ACC112 (cell line): ENCODE data around the gene OR8U1.

Source experiments
- H2AFZ ChIP-seq: fragments of 200-600 bp; sonication (generic); one replicate; pipeline ENCODE4 v1.6.0; 2017; ENCODE audit warnings: antibody characterized with exemption, low read length; ENCODE audit not compliant: unreplicated experiment
- H3K27ac ChIP-seq: fragments of 200-600 bp; sonication (generic); 2 replicates; pipeline ENCODE4 v1.5.1; 2014; ENCODE audit warnings: low read depth, mild to moderate bottlenecking, antibody characterized with exemption, low read length, moderate library complexity
- H3K27me3 ChIP-seq: fragments of 200-600 bp; sonication (generic); 2 replicates; pipeline ENCODE4 v1.6.1; 2014; ENCODE audit warnings: mild to moderate bottlenecking, antibody characterized with exemption, low read length, moderate library complexity, mixed read lengths; ENCODE audit not compliant: insufficient read depth
- H3K36me3 ChIP-seq: fragments of 200-600 bp; sonication (generic); 2 replicates; pipeline ENCODE4 v1.6.1; 2016; ENCODE audit warnings: mild to moderate bottlenecking, antibody characterized with exemption, low read length, moderate library complexity, mixed read lengths; ENCODE audit not compliant: insufficient read depth
- H3K4me1 ChIP-seq: fragments of 200-600 bp; sonication (generic); one replicate; pipeline ENCODE4 v1.6.1; 2016; ENCODE audit warnings: low read length, mixed read lengths; ENCODE audit not compliant: insufficient read depth, unreplicated experiment, control insufficient read depth
- H3K4me3 ChIP-seq: fragments of 200-600 bp; sonication (generic); 2 replicates; pipeline ENCODE4 v1.5.1; 2014; ENCODE audit warnings: mild to moderate bottlenecking, low read depth, low read length
- H3K79me2 ChIP-seq: fragments of 200-600 bp; sonication (generic); one replicate; pipeline ENCODE4 v1.6.0; 2016; ENCODE audit warnings: low read length; ENCODE audit not compliant: control insufficient read depth, unreplicated experiment, insufficient read depth

The OR8U1 gene

DNA sequence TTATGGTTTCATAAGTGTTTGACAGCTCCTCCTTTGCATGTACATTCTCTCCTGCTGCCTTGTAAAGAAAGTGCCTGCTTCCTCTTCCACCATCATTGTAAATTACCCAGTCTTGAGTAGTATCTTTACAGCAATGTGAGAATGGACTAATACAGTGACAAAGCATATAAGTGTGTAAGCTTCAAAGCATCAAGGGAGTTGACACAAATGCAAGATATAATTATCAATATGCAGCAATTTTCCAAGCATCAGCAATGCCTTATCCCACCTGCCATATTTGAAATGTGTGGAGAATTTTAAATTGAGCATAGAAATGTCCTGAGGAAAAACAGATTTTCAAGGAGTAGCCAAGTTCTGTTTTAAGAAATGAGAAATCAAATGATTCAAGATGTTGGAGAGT, 35.4 kb downstream of the OR8U1 start:
- Histone ChIP-seq H3K36me3 (no peaks in the 10 kb centered on the region), H3K4me1 (no peaks in the 10 kb centered on the region), H3K4me3 (no peak overlapping the region), H3K79me2 (no peaks in the 10 kb centered on the region), H3K27ac (no peak overlapping the region), H3K27me3 (no peaks in the 10 kb centered on the region), H2AFZ (no peak overlapping the region)

DNA sequence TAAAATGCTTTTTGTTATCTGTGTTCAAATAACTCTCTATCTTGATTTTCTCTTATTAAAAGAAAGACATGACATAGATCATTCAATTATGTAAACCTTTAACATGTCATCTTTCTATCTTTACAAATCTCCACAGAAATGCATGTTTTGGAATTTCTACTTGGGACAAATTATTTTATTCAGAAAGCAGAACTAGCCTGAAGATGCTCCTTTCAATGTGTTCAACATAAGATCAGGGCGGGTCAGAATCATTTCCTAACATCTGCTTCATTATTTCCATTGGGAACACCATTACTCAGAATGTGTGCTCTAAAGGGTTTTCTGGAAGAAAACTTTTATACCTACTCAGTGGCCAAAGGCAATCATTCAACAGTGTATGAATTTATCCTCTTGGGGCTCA, 37.0 kb downstream of the OR8U1 start, which contains the start of gene OR5AL1:
OR5AL1 (plus strand) TSS at position 301 of the 400 bp plus-strand sequence.
- Histone ChIP-seq H2AFZ (no peak within 1 kb of the TSS), H3K4me3 (no peak within 1 kb of the TSS), H3K79me2 (no peaks in the 10 kb centered on the region), H3K27me3 (no peaks in the 10 kb centered on the region), H3K36me3 (no peaks in the 10 kb centered on the region), H3K27ac (no peak within 1 kb of the TSS), H3K4me1 (no peaks in the 10 kb centered on the region)
